Testis (tissue), 3 donors: ENCODE data around the gene CELSR1. TPM values are rescaled to one million over a fixed set of nuclear protein-coding genes. Genes with fewer than 3 reads are reported as not detected.

Experiments
- DNase-seq: peaks from one replicate; pipeline ENCODE4 v3.0.0-alpha.2; 2019
- H3K27ac ChIP-seq, 2 donors: fragments of 200-600 bp; sonication (generic); one replicate each; pipeline ENCODE4 v1.5.1; 2019
- H3K27me3 ChIP-seq: fragments of 200-600 bp; sonication (generic); one replicate; pipeline ENCODE4 v1.5.1; 2019
- H3K36me3 ChIP-seq: fragments of 200-600 bp; sonication (generic); one replicate; pipeline ENCODE4 v1.5.1; 2017; ENCODE audit warnings: low read depth; ENCODE audit errors: missing control alignments
- H3K4me1 ChIP-seq: fragments of 200-600 bp; sonication (generic); one replicate; pipeline ENCODE4 v1.5.1; 2019
- H3K4me3 ChIP-seq, 2 donors: fragments of 200-600 bp; sonication (generic); one replicate each; pipeline ENCODE4 v1.5.1; 2017 to 2019
- H3K9me3 ChIP-seq: fragments of 200-600 bp; sonication (generic); one replicate; pipeline ENCODE4 v1.5.1; 2017
- POLR2A ChIP-seq: fragments of 450-650 bp; IDR thresholded peaks from one replicate; pipeline ENCODE4 v1.6.1; 2017; ENCODE audit warnings: antibody characterized with exemption, mild to moderate bottlenecking, moderate library complexity
- WGBS, 2 donors: methylation state at CpG; one replicate each; pipeline ENCODE4 v1.1.5; 2018; 5-methylcytosine and 5-hydroxymethylcytosine counted together
- intact Hi-C: fragments of 100-400 bp; cut with DNase I; formaldehyde crosslinking; loops from one replicate; pipeline ENCODE4 v1.15.1; 2023; ENCODE audit warnings: low total_unique reads
- polyA plus RNA-seq: library from polyadenylated mRNA; stranded (reverse); fragments of 350-450 nt; fragmentation: Illumina TruSeq; extraction: RNeasy Lipid Tissue Mini Kit (QIAGEN cat#74804); gene quantifications from one replicate; pipeline ENCODE4 v1.2.3, GENCODE V29; 2014; ENCODE audit warnings: low read depth, low replicate concordance; ENCODE audit not compliant: insufficient read depth
- total RNA-seq, 2 donors: library from RNA; depleted of rRNA; stranded (reverse); fragments of >200 nt; gene quantifications; one replicate each; pipeline ENCODE4 v1.2.3, GENCODE V29; 2016
- TF ChIP-seq, protein P1 (sequence below), 3 experiments: fragments of 450-650 bp in 2 of 3; fragments of 200-600 bp in 1 of 3; sonication (generic) in 1 of 3; IDR thresholded peaks; one replicate each; pipeline ENCODE4 v1.5.1; 2016 to 2019; ENCODE audit warnings: antibody characterized with exemption in 3 of 3, mild to moderate bottlenecking in 2 of 3, moderate library complexity in 1 of 3

Gene CELSR1
- total and polyA plus RNA-seq, 3 donors from 2014 or later = 5.6 to 21.5 (median 13.8) TPM

GRCh38 chr22:46377525-46378425 lies 159.6 kb downstream of the CELSR1 start:
- H3K4me3 ChIP-seq = no peak overlapping the region
- H3K36me3 ChIP-seq = no peaks in the 10 kb centered on the region
- TF ChIP-seq, protein P1, sequence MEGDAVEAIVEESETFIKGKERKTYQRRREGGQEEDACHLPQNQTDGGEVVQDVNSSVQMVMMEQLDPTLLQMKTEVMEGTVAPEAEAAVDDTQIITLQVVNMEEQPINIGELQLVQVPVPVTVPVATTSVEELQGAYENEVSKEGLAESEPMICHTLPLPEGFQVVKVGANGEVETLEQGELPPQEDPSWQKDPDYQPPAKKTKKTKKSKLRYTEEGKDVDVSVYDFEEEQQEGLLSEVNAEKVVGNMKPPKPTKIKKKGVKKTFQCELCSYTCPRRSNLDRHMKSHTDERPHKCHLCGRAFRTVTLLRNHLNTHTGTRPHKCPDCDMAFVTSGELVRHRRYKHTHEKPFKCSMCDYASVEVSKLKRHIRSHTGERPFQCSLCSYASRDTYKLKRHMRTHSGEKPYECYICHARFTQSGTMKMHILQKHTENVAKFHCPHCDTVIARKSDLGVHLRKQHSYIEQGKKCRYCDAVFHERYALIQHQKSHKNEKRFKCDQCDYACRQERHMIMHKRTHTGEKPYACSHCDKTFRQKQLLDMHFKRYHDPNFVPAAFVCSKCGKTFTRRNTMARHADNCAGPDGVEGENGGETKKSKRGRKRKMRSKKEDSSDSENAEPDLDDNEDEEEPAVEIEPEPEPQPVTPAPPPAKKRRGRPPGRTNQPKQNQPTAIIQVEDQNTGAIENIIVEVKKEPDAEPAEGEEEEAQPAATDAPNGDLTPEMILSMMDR (IDR thresholded peaks at IDR 0.05) = no peak
- no peak for TF ChIP-seq POLR2A

GRCh38 chr22:46376908-46377524 lies 160.4 kb downstream of the CELSR1 start:
- H3K27me3 ChIP-seq = no peaks in the 10 kb centered on the region
- DNase-seq = no peak
- 92 to 93% methylated on average over 18 to 19 of the region's 19 CpGs for WGBS, 2 donors
- H3K4me3 ChIP-seq = no peak overlapping the region
- H3K9me3 ChIP-seq = no peaks in the 10 kb centered on the region
- intact Hi-C loops = no loop called here
- TF ChIP-seq, protein P1 (IDR thresholded peaks at IDR 0.05) = no peak
- TF ChIP-seq POLR2A = no peak
- H3K27ac ChIP-seq = no peak overlapping the region
- H3K4me1 ChIP-seq = no peaks in the 10 kb centered on the region
- no peaks in the 10 kb centered on the region for H3K36me3 ChIP-seq

More at GRCh38 chr22:46377525-46378425, 159.6 kb downstream of the CELSR1 start:
- H3K4me1 ChIP-seq = no peaks in the 10 kb centered on the region
- no peak overlapping the region for H3K27ac ChIP-seq
- no peak for DNase-seq
- WGBS, 2 donors = 76 to 88% methylated on average over 16 to 27 of the region's 27 CpGs
- H3K9me3 ChIP-seq = no peaks in the 10 kb centered on the region
- intact Hi-C loops = no loop called here
- no peaks in the 10 kb centered on the region for H3K27me3 ChIP-seq

- Histone ChIP-seq H3K4me1 (no peaks in the 10 kb centered on the region), H3K9me3 (no peaks in the 10 kb centered on the region), H3K27me3 (no peaks in the 10 kb centered on the region), H3K4me3 (no peak overlapping the region), H3K27ac (no peak overlapping the region), H3K36me3 (no peaks in the 10 kb centered on the region)
- TF ChIP-seq, protein P1 (IDR thresholded peaks at IDR 0.05) = no peak
- no peak for TF ChIP-seq POLR2A
- DNase-seq = no peak
- intact Hi-C loops = no loop called here
- WGBS, 2 donors = 96 to 97% methylated on average over 3 of the region's 3 CpGs
These were observed 161.3 kb downstream of the CELSR1 start for GRCh38 chr22:46376111-46376510.

- Histone ChIP-seq H3K36me3 (no peaks in the 10 kb centered on the region), H3K27ac (no peak overlapping the region), H3K4me1 (no peaks in the 10 kb centered on the region), H3K4me3 (peak overlapping the region in 1 of 2 donors; percentile 41), H3K9me3 (no peaks in the 10 kb centered on the region), H3K27me3 (no peaks in the 10 kb centered on the region)
- no peak for DNase-seq
- WGBS, 2 donors = 73 to 80% methylated on average over 9 to 38 of the region's 38 CpGs
- TF ChIP-seq, protein P1 (IDR thresholded peaks at IDR 0.05) = no peak
- TF ChIP-seq POLR2A = no peak
- intact Hi-C loops = no loop called here
These were observed 162.6 kb downstream of the CELSR1 start for GRCh38 chr22:46374663-46375474.
